Adipocyte (in vitro differentiated cells): ENCODE measurements around the gene CHST15.
"Not testable (repeated sequence)": the region's sequence is repeated elsewhere in the genome, so short reads cannot be mapped to it uniquely, and the experiment has no call there.

Source experiments
- DNase-seq: peaks from one replicate; pipeline ENCODE4 v3.0.0-alpha.2; 2015; ENCODE audit warnings: low read depth
- H3K27me3 ChIP-seq: replicated peaks from 2 replicates; pipeline ENCODE4 v1.7.0; 2013; ENCODE audit warnings: mild to moderate bottlenecking, low read length, moderate library complexity; ENCODE audit not compliant: control insufficient read depth, insufficient read depth
- H3K36me3 ChIP-seq: 2 replicates; pipeline ENCODE4 v1.7.0; 2013; ENCODE audit warnings: low read length, mild to moderate bottlenecking, moderate library complexity; ENCODE audit not compliant: control insufficient read depth, insufficient read depth, severe bottlenecking
- H3K4me1 ChIP-seq: 2 replicates; pipeline ENCODE4 v1.7.0; 2013; ENCODE audit warnings: mild to moderate bottlenecking, low read length, moderate library complexity; ENCODE audit not compliant: control insufficient read depth, insufficient read depth
- H3K4me3 ChIP-seq: 2 replicates; pipeline ENCODE4 v1.7.0; 2013; ENCODE audit warnings: mild to moderate bottlenecking, low read length, moderate library complexity
- H3K9ac ChIP-seq: 2 replicates; pipeline ENCODE4 v1.7.0; 2013; ENCODE audit warnings: mild to moderate bottlenecking, low read length, moderate library complexity
- H3K9me3 ChIP-seq: 2 replicates; pipeline ENCODE4 v1.7.0; 2013; ENCODE audit warnings: mild to moderate bottlenecking, low read length, moderate library complexity; ENCODE audit not compliant: control insufficient read depth

CHST15 gene

GRCh38 chr10:124096494-124096893 lies 3.1 kb upstream of the CHST15 start:
- H3K36me3 ChIP-seq = no peaks in the 10 kb centered on the region
- H3K9me3 ChIP-seq = peaks cover 16% of the 10 kb centered on the region
- no peak overlapping the region for H3K4me3 ChIP-seq
- no peak overlapping the region for H3K9ac ChIP-seq
- DNase-seq = no peak
- peaks cover 21% of the 10 kb centered on the region for H3K27me3 ChIP-seq
- peaks cover 3% of the 10 kb centered on the region for H3K4me1 ChIP-seq

GRCh38 chr10:124095801-124096200 lies 2.4 kb upstream of the CHST15 start:
- H3K4me1 ChIP-seq, H3K9ac ChIP-seq, DNase-seq, H3K4me3 ChIP-seq, H3K36me3 ChIP-seq: not testable (repeated sequence)
- Histone ChIP-seq H3K9me3 (peaks cover 16% of the 10 kb centered on the region), H3K27me3 (peaks cover 21% of the 10 kb centered on the region)

GRCh38 chr10:124095096-124095495 lies 1.7 kb upstream of the CHST15 start:
- Histone ChIP-seq H3K36me3 (no peaks in the 10 kb centered on the region), H3K27me3 (peaks cover 21% of the 10 kb centered on the region), H3K9ac (no peak overlapping the region), H3K9me3 (peaks cover 13% of the 10 kb centered on the region), H3K4me1 (peaks cover 7% of the 10 kb centered on the region), H3K4me3 (no peak overlapping the region)
- no peak for DNase-seq

GRCh38 chr10:124094419-124094785 lies 1.0 kb upstream of the CHST15 start:
- Histone ChIP-seq H3K9ac (peak overlapping the region; percentile 81), H3K9me3 (peaks cover 7% of the 10 kb centered on the region), H3K4me1 (peaks cover 7% of the 10 kb centered on the region), H3K36me3 (no peaks in the 10 kb centered on the region), H3K27me3 (peaks cover 19% of the 10 kb centered on the region), H3K4me3 (peak overlapping the region; percentile 85)
- no peak for DNase-seq

GRCh38 chr10:124093774-124094418 lies 498 bp upstream of the CHST15 start:
- peak; percentile 47 for DNase-seq
- peaks cover 14% of the 10 kb centered on the region for H3K27me3 ChIP-seq

GRCh38 chr10:124092250-124092859 lies 1.0 kb downstream of the CHST15 start:
- peak overlapping the region; percentile 81 for H3K9ac ChIP-seq
- peaks cover 7% of the 10 kb centered on the region for H3K9me3 ChIP-seq
- H3K4me1 ChIP-seq = peaks cover 7% of the 10 kb centered on the region
- H3K4me3 ChIP-seq = peak overlapping the region; percentile 85
- peaks cover 3% of the 10 kb centered on the region for H3K27me3 ChIP-seq
- DNase-seq = peak; percentile 81
- no peaks in the 10 kb centered on the region for H3K36me3 ChIP-seq

More at GRCh38 chr10:124093774-124094418, 498 bp upstream of the CHST15 start:
- H3K9me3 ChIP-seq, H3K36me3 ChIP-seq, H3K4me1 ChIP-seq: not testable (repeated sequence)
- Histone ChIP-seq H3K4me3 (peak overlapping the region; percentile 85), H3K9ac (peak overlapping the region; percentile 81)

- H3K27me3 ChIP-seq = peaks cover 3% of the 10 kb centered on the region
- H3K4me3 ChIP-seq = peak overlapping the region; percentile 85
- peaks cover 7% of the 10 kb centered on the region for H3K9me3 ChIP-seq
- H3K9ac ChIP-seq = peak overlapping the region; percentile 78
- no peaks in the 10 kb centered on the region for H3K36me3 ChIP-seq
- DNase-seq = peak; percentile 67
- H3K4me1 ChIP-seq = peaks cover 7% of the 10 kb centered on the region
Observed at GRCh38 chr10:124091646-124092249, 1.6 kb downstream of the CHST15 start.

- Histone ChIP-seq H3K4me3 (peak overlapping the region; percentile 85), H3K9ac (no peak overlapping the region), H3K27me3 (no peaks in the 10 kb centered on the region)
Observed at GRCh38 chr10:124090601-124091209, 2.7 kb downstream of the CHST15 start.

GRCh38 chr10:124089859-124090258 lies 3.5 kb downstream of the CHST15 start:
- H3K4me1 ChIP-seq = peaks cover 7% of the 10 kb centered on the region
- DNase-seq = no peak
- H3K9me3 ChIP-seq = no peaks in the 10 kb centered on the region
- no peak overlapping the region for H3K9ac ChIP-seq
- no peaks in the 10 kb centered on the region for H3K27me3 ChIP-seq
- H3K4me3 ChIP-seq = no peak overlapping the region
- no peaks in the 10 kb centered on the region for H3K36me3 ChIP-seq

More at GRCh38 chr10:124090601-124091209, 2.7 kb downstream of the CHST15 start:
- no peaks in the 10 kb centered on the region for H3K9me3 ChIP-seq
- H3K4me1 ChIP-seq = peaks cover 7% of the 10 kb centered on the region
- DNase-seq = no peak
- H3K36me3 ChIP-seq = no peaks in the 10 kb centered on the region

GRCh38 chr10:124088915-124089314 lies 4.5 kb downstream of the CHST15 start:
- Histone ChIP-seq H3K27me3 (no peaks in the 10 kb centered on the region), H3K9me3 (no peaks in the 10 kb centered on the region), H3K36me3 (no peaks in the 10 kb centered on the region), H3K4me3 (no peak overlapping the region), H3K4me1 (peaks cover 4% of the 10 kb centered on the region), H3K9ac (no peak overlapping the region)
- DNase-seq = no peak
